DMS53 treated with DMSO at 0.1 percent for 48 hours (cell line): ENCODE data around the gene NADK.
"Not testable (repeated sequence)": the region's sequence is repeated elsewhere in the genome, so short reads cannot be mapped to it uniquely, and the experiment has no call there.

ENCODE experiments used
- DNase-seq: peaks from one replicate; lab custom pipeline; 2025; ENCODE audit not compliant: unreplicated experiment; lab: John Stamatoyannopoulos, UW

NADK gene

GRCh38 chr1:1707897-1708296, 70.4 kb downstream of the NADK start:
- not testable (repeated sequence) for DNase-seq

GRCh38 chr1:1707241-1707640, 71.0 kb downstream of the NADK start:
- DNase-seq: not testable (repeated sequence)

- not testable (repeated sequence) for DNase-seq
These were observed 72.6 kb downstream of the NADK start for GRCh38 chr1:1705623-1706022.

GRCh38 chr1:1704284-1704957, 73.8 kb downstream of the NADK start:
- DNase-seq: not testable (repeated sequence)

GRCh38 chr1:1703796-1704195, 74.5 kb downstream of the NADK start:
- DNase-seq: no peak

- not testable (repeated sequence) for DNase-seq
These were observed 75.8 kb downstream of the NADK start for GRCh38 chr1:1702506-1702905.
